ENCODE data around the gene CPA4.

- TF ChIP-seq CTCF (IDR thresholded peaks at IDR 0.05; ENCODE audit: low read depth, low read length, poor library complexity, severe bottlenecking) (no peak), EZH2phosphoT487 (IDR thresholded peaks at IDR 0.05; ENCODE audit: borderline replicate concordance, low read length) (no peak)
Observed at GRCh38 chr7:130345136-130345535, 52.2 kb downstream of the CPA4 start.
